ENCODE results near the gene LAMC1. TPM values are rescaled to one million over a fixed set of nuclear protein-coding genes. Genes with fewer than 3 reads are reported as not detected.
A peak's percentile ranks its signal among the peaks of the same experiment; 100 is the strongest.

LAMC1 gene
- total and polyA plus RNA-seq, 2 experiments from 2014 or later, result 185 to 686 TPM

DNA sequence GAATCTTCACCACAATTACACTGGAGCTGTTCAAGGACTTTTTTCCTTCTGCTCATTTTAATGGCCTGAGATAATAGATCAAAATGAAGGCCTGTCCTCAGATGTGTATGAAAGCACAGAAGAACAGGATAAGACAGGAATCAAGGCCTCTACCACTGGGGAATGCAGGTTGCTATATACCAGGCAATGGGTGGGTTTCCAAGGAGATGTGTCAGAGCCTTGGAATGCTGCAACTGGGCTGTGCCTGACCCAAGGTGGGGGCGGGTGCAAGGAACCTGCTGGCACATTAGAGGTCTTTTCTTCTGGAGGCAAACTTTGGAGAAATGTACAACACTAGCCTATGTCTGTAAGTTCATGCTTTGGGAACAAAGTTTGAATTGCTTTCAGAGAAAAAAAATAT is 141.1 kb downstream of the LAMC1 start:
- Histone ChIP-seq H4K20me1 (ENCODE audit: insufficient read depth) (no peaks in the 10 kb centered on the region), H3K36me3 (ENCODE audit: low read depth) (no peaks in the 10 kb centered on the region), H3K4me1 (ENCODE audit: insufficient read depth) (peaks cover 42% of the 10 kb centered on the region), H3K4me3 (no peak overlapping the region), H3K9me2 (ENCODE audit: insufficient read depth) (no peaks in the 10 kb centered on the region), H3K27me3 (replicated peaks; ENCODE audit: insufficient read depth) (no peaks in the 10 kb centered on the region), H3K79me2 (ENCODE audit: insufficient read depth) (no peaks in the 10 kb centered on the region), H3K4me2 (ENCODE audit: unreplicated experiment) (peak overlapping the region; percentile 53), H3K9me3 (ENCODE audit: low read depth) (no peaks in the 10 kb centered on the region), H2AFZ (no peak overlapping the region), H3F3A (ENCODE audit: insufficient read depth) (peaks cover 35% of the 10 kb centered on the region), H3K27ac (peak overlapping the region; percentile 65), H3K9ac (no peak overlapping the region)
- TF ChIP-seq EZH2 (IDR thresholded peaks at IDR 0.05; ENCODE audit: insufficient read depth, poor library complexity, severe bottlenecking) (no peak), EZH2phosphoT487 (IDR thresholded peaks at IDR 0.05; ENCODE audit: insufficient read depth, low read depth) (no peak)
- 88 to 91% methylated on average over 1 of the region's 1 CpG for WGBS, 2 experiments (ENCODE audit: low coverage in 1 of 2, low lambda C conversion rate in 2 of 2, missing lambda C conversion rate in 2 of 2)
- in situ Hi-C loops (cut with MboI), result no loop called here
- DNase-seq, result peak; percentile 64

DNA sequence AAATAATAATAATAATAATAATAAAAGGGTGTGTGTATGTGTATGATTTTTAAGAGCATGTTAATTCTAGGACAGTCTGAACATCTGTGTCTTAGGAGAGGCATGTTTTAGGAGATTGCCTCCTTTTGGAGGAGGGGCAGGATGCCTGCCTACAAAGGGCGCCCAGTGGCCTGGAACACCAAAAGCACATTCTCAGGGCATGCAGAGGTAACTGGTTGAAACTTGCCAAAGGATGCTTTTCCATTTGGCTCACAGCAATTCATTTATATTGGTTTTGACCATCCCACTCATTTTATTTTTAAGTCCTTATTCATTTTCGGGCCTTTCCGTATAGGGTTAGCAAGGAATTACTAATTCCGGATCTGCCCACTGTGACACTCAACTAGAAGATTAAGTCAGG is 141.7 kb downstream of the LAMC1 start:
- in situ Hi-C loops (cut with MboI), result no loop called here

DNA sequence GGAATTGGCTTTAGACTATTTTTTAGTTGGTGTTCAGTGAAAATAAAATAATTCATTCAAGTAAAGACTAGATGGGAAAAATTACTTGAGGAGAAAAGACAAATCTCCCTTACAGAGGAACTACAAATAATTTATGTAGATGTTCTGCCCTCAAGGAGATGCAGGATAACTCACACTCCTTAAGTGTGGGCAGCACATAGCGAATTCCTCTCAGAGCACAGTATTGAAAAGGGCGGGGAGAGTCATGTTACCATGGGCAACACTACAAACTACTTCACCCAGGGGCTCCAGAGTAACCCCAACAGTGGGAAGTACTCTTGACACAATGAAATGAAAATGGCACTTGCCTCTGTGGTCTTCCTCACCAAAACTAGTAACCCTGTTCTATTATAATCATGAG is 142.2 kb downstream of the LAMC1 start:
- no peak for DNase-seq
- TF ChIP-seq EZH2 (IDR thresholded peaks at IDR 0.05; ENCODE audit: insufficient read depth, poor library complexity, severe bottlenecking) (no peak), EZH2phosphoT487 (IDR thresholded peaks at IDR 0.05; ENCODE audit: insufficient read depth, low read depth) (no peak)

More for the DNA sequence above, 141.7 kb downstream of the LAMC1 start:
- no peaks in the 10 kb centered on the region for H3K9me3 ChIP-seq (ENCODE audit: low read depth)
- H3K9ac ChIP-seq, result no peak overlapping the region
- no peak overlapping the region; the same call in 1 of the 2 replicates for H3K27ac ChIP-seq
- H2AFZ ChIP-seq, result no peak overlapping the region
- no peaks in the 10 kb centered on the region for H3K36me3 ChIP-seq (ENCODE audit: low read depth)
- H3K4me1 ChIP-seq (ENCODE audit: insufficient read depth), result peaks cover 42% of the 10 kb centered on the region
- H4K20me1 ChIP-seq (ENCODE audit: insufficient read depth), result no peaks in the 10 kb centered on the region
- H3K9me2 ChIP-seq (ENCODE audit: insufficient read depth), result no peaks in the 10 kb centered on the region
- 83% methylated on average over 4 of the region's 4 CpGs for WGBS, 2 experiments (ENCODE audit: low coverage in 1 of 2, low lambda C conversion rate in 2 of 2, missing lambda C conversion rate in 2 of 2)
- TF ChIP-seq EZH2 (IDR thresholded peaks at IDR 0.05; ENCODE audit: insufficient read depth, poor library complexity, severe bottlenecking) (no peak), EZH2phosphoT487 (IDR thresholded peaks at IDR 0.05; ENCODE audit: insufficient read depth, low read depth) (no peak)
- no peaks in the 10 kb centered on the region for H3K79me2 ChIP-seq (ENCODE audit: insufficient read depth)
- DNase-seq, result no peak
- H3F3A ChIP-seq (ENCODE audit: insufficient read depth), result peaks cover 35% of the 10 kb centered on the region
- no peak overlapping the region for H3K4me2 ChIP-seq (ENCODE audit: unreplicated experiment)
- no peak overlapping the region for H3K4me3 ChIP-seq
- H3K27me3 ChIP-seq (replicated peaks; ENCODE audit: insufficient read depth), result no peaks in the 10 kb centered on the region

DNA sequence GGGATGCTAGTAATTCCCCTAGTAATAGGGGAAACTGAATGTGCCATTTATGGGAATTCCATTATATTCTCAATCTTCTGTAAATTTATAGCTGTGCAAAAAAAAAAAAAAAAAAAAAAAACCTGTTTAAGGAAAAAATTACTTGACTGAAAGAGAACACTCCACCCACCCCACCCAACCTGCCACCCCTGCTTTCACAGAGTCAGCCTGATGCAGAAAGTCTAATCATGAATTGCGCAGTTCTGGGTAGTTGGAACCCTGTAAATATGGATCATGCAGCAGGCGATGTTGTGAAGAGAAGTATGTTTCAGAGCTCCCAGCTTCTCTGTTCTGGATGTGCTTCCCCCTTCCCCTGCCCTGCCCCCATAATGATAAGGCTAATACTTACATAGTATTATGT is 143.2 kb downstream of the LAMC1 start:
- H3F3A ChIP-seq (ENCODE audit: insufficient read depth), result peaks cover 35% of the 10 kb centered on the region
- no peak overlapping the region for H3K27ac ChIP-seq
- no peaks in the 10 kb centered on the region for H3K9me3 ChIP-seq (ENCODE audit: low read depth)
- no peaks in the 10 kb centered on the region for H3K9me2 ChIP-seq (ENCODE audit: insufficient read depth)
- no peaks in the 10 kb centered on the region for H3K27me3 ChIP-seq (replicated peaks; ENCODE audit: insufficient read depth)
- WGBS, 2 experiments (ENCODE audit: low coverage in 1 of 2, low lambda C conversion rate in 2 of 2, missing lambda C conversion rate in 2 of 2), result 92 to 98% methylated on average over 2 of the region's 2 CpGs
- H3K4me3 ChIP-seq, result no peak overlapping the region
- peaks cover 36% of the 10 kb centered on the region for H3K4me1 ChIP-seq (ENCODE audit: insufficient read depth)
- no peaks in the 10 kb centered on the region for H3K36me3 ChIP-seq (ENCODE audit: low read depth)
- no peak overlapping the region for H2AFZ ChIP-seq
- no peak for TF ChIP-seq EZH2phosphoT487 (IDR thresholded peaks at IDR 0.05; ENCODE audit: insufficient read depth, low read depth)
- no peak for TF ChIP-seq EZH2 (IDR thresholded peaks at IDR 0.05; ENCODE audit: insufficient read depth, poor library complexity, severe bottlenecking)
- in situ Hi-C loops (cut with MboI), result no loop called here
- no peaks in the 10 kb centered on the region for H3K79me2 ChIP-seq (ENCODE audit: insufficient read depth)
- no peak overlapping the region for H3K4me2 ChIP-seq (ENCODE audit: unreplicated experiment)
- no peaks in the 10 kb centered on the region for H4K20me1 ChIP-seq (ENCODE audit: insufficient read depth)
- no peak overlapping the region for H3K9ac ChIP-seq
- DNase-seq, result no peak

More for the DNA sequence above, 142.2 kb downstream of the LAMC1 start:
- Histone ChIP-seq H3K4me2 (ENCODE audit: unreplicated experiment) (no peak overlapping the region), H3K4me1 (ENCODE audit: insufficient read depth) (peaks cover 42% of the 10 kb centered on the region), H3K9ac (no peak overlapping the region), H2AFZ (no peak overlapping the region), H3K4me3 (no peak overlapping the region), H3K27me3 (replicated peaks; ENCODE audit: insufficient read depth) (no peaks in the 10 kb centered on the region), H3K9me3 (ENCODE audit: low read depth) (no peaks in the 10 kb centered on the region), H3K79me2 (ENCODE audit: insufficient read depth) (no peaks in the 10 kb centered on the region), H3K36me3 (ENCODE audit: low read depth) (no peaks in the 10 kb centered on the region), H3K27ac (no peak overlapping the region), H4K20me1 (ENCODE audit: insufficient read depth) (no peaks in the 10 kb centered on the region), H3F3A (ENCODE audit: insufficient read depth) (peaks cover 35% of the 10 kb centered on the region), H3K9me2 (ENCODE audit: insufficient read depth) (no peaks in the 10 kb centered on the region)
- WGBS, 2 experiments (ENCODE audit: low coverage in 1 of 2, low lambda C conversion rate in 2 of 2, missing lambda C conversion rate in 2 of 2), result 96% methylated on average over 2 of the region's 2 CpGs
- in situ Hi-C loops (cut with MboI), result no loop called here

DNA sequence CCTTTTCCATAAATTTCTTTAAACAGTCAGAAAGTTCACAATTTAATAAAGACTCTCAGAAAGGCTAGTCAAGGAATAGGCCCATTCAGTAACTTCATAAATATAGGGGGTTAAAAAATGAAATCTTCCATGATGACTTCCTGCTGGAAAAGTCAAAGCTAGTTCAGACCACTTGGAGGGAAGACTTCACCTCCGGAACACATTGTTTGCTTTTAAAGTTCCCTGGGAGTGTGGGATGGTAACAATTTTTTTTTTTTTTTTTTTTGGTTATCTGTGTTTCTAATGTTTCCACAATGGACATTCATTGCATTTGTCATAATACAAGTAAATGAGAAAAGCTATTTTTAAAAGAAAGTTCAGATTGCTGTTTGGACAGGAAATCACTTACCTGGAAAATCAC is 144.5 kb downstream of the LAMC1 start:
- H3K27ac ChIP-seq, result no peak overlapping the region
- no peak overlapping the region for H3K9ac ChIP-seq
- in situ Hi-C loops (cut with MboI), result no loop called here
- no peak for DNase-seq
- no peaks in the 10 kb centered on the region for H3K36me3 ChIP-seq (ENCODE audit: low read depth)
- no peak overlapping the region for H2AFZ ChIP-seq
- no peaks in the 10 kb centered on the region for H3K27me3 ChIP-seq (replicated peaks; ENCODE audit: insufficient read depth)
- peaks cover 27% of the 10 kb centered on the region for H3K4me1 ChIP-seq (ENCODE audit: insufficient read depth)
- WGBS, 2 experiments (ENCODE audit: low coverage in 1 of 2, low lambda C conversion rate in 2 of 2, missing lambda C conversion rate in 2 of 2), result 95 to 96% methylated on average over 1 of the region's 1 CpG
- H3K79me2 ChIP-seq (ENCODE audit: insufficient read depth), result no peaks in the 10 kb centered on the region
- TF ChIP-seq EZH2phosphoT487 (IDR thresholded peaks at IDR 0.05; ENCODE audit: insufficient read depth, low read depth) (no peak), EZH2 (IDR thresholded peaks at IDR 0.05; ENCODE audit: insufficient read depth, poor library complexity, severe bottlenecking) (no peak)
- peaks cover 24% of the 10 kb centered on the region for H3F3A ChIP-seq (ENCODE audit: insufficient read depth)
- H3K4me2 ChIP-seq (ENCODE audit: unreplicated experiment), result no peak overlapping the region
- no peaks in the 10 kb centered on the region for H4K20me1 ChIP-seq (ENCODE audit: insufficient read depth)
- H3K4me3 ChIP-seq, result no peak overlapping the region
- H3K9me2 ChIP-seq (ENCODE audit: insufficient read depth), result no peaks in the 10 kb centered on the region
- no peaks in the 10 kb centered on the region for H3K9me3 ChIP-seq (ENCODE audit: low read depth)
